ENCODE results near the gene WWOX. TPM values are rescaled to one million over a fixed set of nuclear protein-coding genes. Genes with fewer than 3 reads are reported as not detected.

WWOX gene
- polyA plus RNA-seq, 1 donor (not counting 4 experiments of a cell fraction or from before 2014, with no cell fraction given), result 5.1 TPM

GRCh38 chr16:78189121-78189520, 89.7 kb downstream of the WWOX start:
- Histone ChIP-seq H3K36me3 (ENCODE audit: control insufficient read depth in 2 of 2, extremely low read depth in 1 of 2, insufficient read depth in 2 of 2, low read length in 2 of 2) (no peaks in the 10 kb centered on the region), H4K20me1 (ENCODE audit: control insufficient read depth, extremely low read depth, insufficient read depth, low read length) (no peaks in the 10 kb centered on the region), H3K27ac (ENCODE audit: control insufficient read depth, insufficient read depth, low read length) (no peak overlapping the region), H3K9me3 (ENCODE audit: control insufficient read depth, low read depth, low read length) (no peaks in the 10 kb centered on the region), H3K4me3 (ENCODE audit: control insufficient read depth in 2 of 3, extremely low read depth in 1 of 3, insufficient read depth in 2 of 3, low read depth in 1 of 3, low read length in 3 of 3) (no peak overlapping the region), H3K9me1 (ENCODE audit: control insufficient read depth, extremely low read depth, insufficient read depth, low read length) (no peaks in the 10 kb centered on the region), H3K79me2 (ENCODE audit: control insufficient read depth, insufficient read depth, low read length) (no peaks in the 10 kb centered on the region), H3K9ac (ENCODE audit: control insufficient read depth, extremely low read depth, insufficient read depth, low read length) (no peak overlapping the region), H3K4me1 (ENCODE audit: control insufficient read depth, extremely low read depth, insufficient read depth, low read length) (no peaks in the 10 kb centered on the region), H2AFZ (ENCODE audit: control insufficient read depth, low read length) (no peak overlapping the region), H3K4me2 (ENCODE audit: control insufficient read depth, extremely low read depth, insufficient read depth, low read depth, low read length) (no peak overlapping the region), H3K27me3 (ENCODE audit: control insufficient read depth, extremely low read depth, insufficient read depth, low read length) (no peaks in the 10 kb centered on the region)
- TF ChIP-seq, protein P1, sequence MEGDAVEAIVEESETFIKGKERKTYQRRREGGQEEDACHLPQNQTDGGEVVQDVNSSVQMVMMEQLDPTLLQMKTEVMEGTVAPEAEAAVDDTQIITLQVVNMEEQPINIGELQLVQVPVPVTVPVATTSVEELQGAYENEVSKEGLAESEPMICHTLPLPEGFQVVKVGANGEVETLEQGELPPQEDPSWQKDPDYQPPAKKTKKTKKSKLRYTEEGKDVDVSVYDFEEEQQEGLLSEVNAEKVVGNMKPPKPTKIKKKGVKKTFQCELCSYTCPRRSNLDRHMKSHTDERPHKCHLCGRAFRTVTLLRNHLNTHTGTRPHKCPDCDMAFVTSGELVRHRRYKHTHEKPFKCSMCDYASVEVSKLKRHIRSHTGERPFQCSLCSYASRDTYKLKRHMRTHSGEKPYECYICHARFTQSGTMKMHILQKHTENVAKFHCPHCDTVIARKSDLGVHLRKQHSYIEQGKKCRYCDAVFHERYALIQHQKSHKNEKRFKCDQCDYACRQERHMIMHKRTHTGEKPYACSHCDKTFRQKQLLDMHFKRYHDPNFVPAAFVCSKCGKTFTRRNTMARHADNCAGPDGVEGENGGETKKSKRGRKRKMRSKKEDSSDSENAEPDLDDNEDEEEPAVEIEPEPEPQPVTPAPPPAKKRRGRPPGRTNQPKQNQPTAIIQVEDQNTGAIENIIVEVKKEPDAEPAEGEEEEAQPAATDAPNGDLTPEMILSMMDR (optimal IDR thresholded peaks at IDR 0.05 in 1 of 3, IDR thresholded peaks at IDR 0.05 in 1 of 3, conservative IDR thresholded peaks at IDR 0.05 in 1 of 3; ENCODE audit: extremely low read depth in 1 of 3, insufficient read depth in 2 of 3, low read length in 3 of 3), result no peak
- FAIRE-seq (no peak), DNase-seq (ENCODE audit: low read depth, low spot score) (no peak)
- dilution Hi-C loops (cut with MboI; ENCODE audit: extremely low pct_ligation_motif_present, low sequenced_read_pairs), result no loop called here

DNA sequence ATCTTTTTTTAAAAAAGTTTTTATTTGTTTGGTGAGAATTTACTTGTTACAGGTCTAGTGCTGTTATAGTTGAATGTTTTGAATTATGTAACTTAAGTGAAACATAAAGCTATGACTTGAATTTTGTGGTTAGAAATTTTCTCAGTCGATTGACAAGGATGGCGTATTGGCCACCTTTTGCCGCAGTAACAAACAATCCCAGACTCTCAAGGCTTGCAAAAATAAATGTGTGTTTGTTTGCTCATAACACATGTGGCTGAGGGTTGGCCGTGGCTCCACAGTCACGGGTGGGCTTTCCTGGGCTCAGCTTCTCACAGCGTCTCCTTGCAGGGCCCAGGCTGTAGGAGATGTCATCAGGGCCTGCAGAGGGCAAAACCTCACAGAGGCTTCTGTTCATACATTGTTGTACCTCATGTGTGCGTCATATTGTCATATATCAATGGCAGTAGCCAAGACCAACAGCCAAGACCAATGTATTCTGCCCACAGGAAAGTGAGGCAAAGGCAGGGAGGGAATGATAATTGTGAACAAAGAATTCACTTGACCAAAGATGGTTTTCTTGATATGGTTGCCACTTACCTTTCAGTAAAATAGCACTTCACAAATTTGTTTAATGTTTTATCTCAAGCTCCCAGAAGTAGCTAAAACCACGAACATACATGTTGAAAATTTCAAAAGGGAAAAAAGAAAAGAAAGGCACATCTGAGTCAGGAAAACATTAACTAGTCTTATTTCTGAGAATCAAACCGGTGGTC, 93.5 kb downstream of the WWOX start:
- Histone ChIP-seq H3K27ac (ENCODE audit: control insufficient read depth, insufficient read depth, low read length) (no peak overlapping the region), H3K9ac (ENCODE audit: control insufficient read depth, extremely low read depth, insufficient read depth, low read length) (no peak overlapping the region), H3K79me2 (ENCODE audit: control insufficient read depth, insufficient read depth, low read length) (no peaks in the 10 kb centered on the region), H3K4me3 (ENCODE audit: control insufficient read depth in 2 of 3, extremely low read depth in 1 of 3, insufficient read depth in 2 of 3, low read depth in 1 of 3, low read length in 3 of 3) (no peak overlapping the region), H3K27me3 (ENCODE audit: control insufficient read depth, extremely low read depth, insufficient read depth, low read length) (no peaks in the 10 kb centered on the region), H3K9me3 (ENCODE audit: control insufficient read depth, low read depth, low read length) (no peaks in the 10 kb centered on the region), H2AFZ (ENCODE audit: control insufficient read depth, low read length) (no peak overlapping the region), H3K4me2 (ENCODE audit: control insufficient read depth, extremely low read depth, insufficient read depth, low read depth, low read length) (no peak overlapping the region), H4K20me1 (ENCODE audit: control insufficient read depth, extremely low read depth, insufficient read depth, low read length) (no peaks in the 10 kb centered on the region), H3K36me3 (ENCODE audit: control insufficient read depth in 2 of 2, extremely low read depth in 1 of 2, insufficient read depth in 2 of 2, low read length in 2 of 2) (no peaks in the 10 kb centered on the region), H3K4me1 (ENCODE audit: control insufficient read depth, extremely low read depth, insufficient read depth, low read length) (no peaks in the 10 kb centered on the region), H3K9me1 (ENCODE audit: control insufficient read depth, extremely low read depth, insufficient read depth, low read length) (no peaks in the 10 kb centered on the region)
- DNase-seq (ENCODE audit: low read depth, low spot score) (no peak), FAIRE-seq (no peak)
- dilution Hi-C loops (cut with MboI; ENCODE audit: extremely low pct_ligation_motif_present, low sequenced_read_pairs), result no loop called here
- TF ChIP-seq, protein P1 (optimal IDR thresholded peaks at IDR 0.05 in 1 of 3, IDR thresholded peaks at IDR 0.05 in 1 of 3, conservative IDR thresholded peaks at IDR 0.05 in 1 of 3; ENCODE audit: extremely low read depth in 1 of 3, insufficient read depth in 2 of 3, low read length in 3 of 3), result no peak
- no peak for TF ChIP-seq EZH2 (IDR thresholded peaks at IDR 0.05; ENCODE audit: low read length)

Measured in keratinocyte (primary cell).